Astrocyte (in vitro differentiated cells and primary cell): ENCODE data around the gene TLL2. TPM values are rescaled to one million over a fixed set of nuclear protein-coding genes. Genes with fewer than 3 reads are reported as not detected.

Source experiments
- DNase-seq: peaks from one replicate; pipeline ENCODE4 v3.0.0-alpha.2; 2010; ENCODE audit warnings: low read depth
- FAIRE-seq: peaks from 2 replicates; lab custom pipeline; 2011; peaks lifted over from hg19 to GRCh38; lab: Jason Lieb, UNC
- H2AFZ ChIP-seq: 2 replicates; pipeline ENCODE4 v1.6.0; 2012; ENCODE audit warnings: low read depth, low read length, inconsistent platforms
- H3K27ac ChIP-seq: 2 replicates; pipeline ENCODE4 v1.5.1; 2011; ENCODE audit warnings: low read depth, low read length, inconsistent platforms
- H3K27me3 ChIP-seq: 2 replicates; pipeline ENCODE4 v1.6.0; 2011; ENCODE audit warnings: low read length, inconsistent platforms; ENCODE audit not compliant: insufficient read depth
- H3K36me3 ChIP-seq: 2 replicates; pipeline ENCODE4 v1.5.1; 2011; ENCODE audit warnings: low read length, inconsistent platforms; ENCODE audit not compliant: insufficient read depth
- H3K4me1 ChIP-seq: 2 replicates; pipeline ENCODE4 v1.5.1; 2011; ENCODE audit warnings: low read length, inconsistent platforms; ENCODE audit not compliant: insufficient read depth
- H3K4me2 ChIP-seq: 2 replicates; pipeline ENCODE4 v1.6.0; 2012; ENCODE audit warnings: low read length, inconsistent platforms
- H3K4me3 ChIP-seq: 2 replicates; pipeline ENCODE4 v1.5.1; 2011; ENCODE audit warnings: low read depth, mild to moderate bottlenecking, low read length, inconsistent platforms; ENCODE audit not compliant: insufficient read depth
- H3K79me2 ChIP-seq: 2 replicates; pipeline ENCODE4 v1.6.0; 2012; ENCODE audit warnings: mild to moderate bottlenecking, low read length, inconsistent platforms; ENCODE audit not compliant: insufficient read depth
- H3K9ac ChIP-seq: 2 replicates; pipeline ENCODE4 v1.6.0; 2012; ENCODE audit warnings: mild to moderate bottlenecking, low read length, inconsistent platforms
- H3K9me3 ChIP-seq: 2 replicates; pipeline ENCODE4 v1.5.1; 2012; ENCODE audit warnings: low read depth, mild to moderate bottlenecking, low read length, inconsistent platforms; ENCODE audit not compliant: insufficient read depth
- H4K20me1 ChIP-seq: 2 replicates; pipeline ENCODE4 v1.6.0; 2012; ENCODE audit warnings: low read length, inconsistent platforms; ENCODE audit not compliant: insufficient read depth
- H3K27ac Mint-ChIP-seq: one replicate; pipeline ENCODE4 v1.8.0; 2021; ENCODE audit warnings: mild to moderate bottlenecking, mixed read lengths; ENCODE audit not compliant: unreplicated experiment
- H3K27me3 Mint-ChIP-seq: one replicate; pipeline ENCODE4 v1.8.0; 2021; ENCODE audit warnings: low read depth, mixed read lengths; ENCODE audit not compliant: unreplicated experiment
- H3K36me3 Mint-ChIP-seq: one replicate; pipeline ENCODE4 v1.8.0; 2021; ENCODE audit warnings: low read depth, mixed read lengths; ENCODE audit not compliant: unreplicated experiment
- H3K4me1 Mint-ChIP-seq: one replicate; pipeline ENCODE4 v1.8.0; 2021; ENCODE audit warnings: low read depth, mixed read lengths; ENCODE audit not compliant: unreplicated experiment
- H3K4me3 Mint-ChIP-seq: one replicate; pipeline ENCODE4 v1.8.0; 2021; ENCODE audit warnings: mild to moderate bottlenecking, moderate library complexity, mixed read lengths; ENCODE audit not compliant: unreplicated experiment
- H3K9me3 Mint-ChIP-seq: one replicate; pipeline ENCODE4 v1.8.0; 2021; ENCODE audit warnings: mild to moderate bottlenecking, mixed read lengths; ENCODE audit not compliant: unreplicated experiment
- EZH2 ChIP-seq: IDR thresholded peaks from 2 replicates; pipeline ENCODE4 v1.6.1; 2012; ENCODE audit warnings: mild to moderate bottlenecking, low read length, inconsistent platforms; ENCODE audit not compliant: insufficient read depth
- total RNA-seq: library from RNA; stranded (reverse); gene quantifications from 2 replicates; pipeline ENCODE4 v1.2.1, GENCODE V29; 2021
- TF ChIP-seq, protein P1 (sequence below): IDR thresholded peaks from 2 replicates; pipeline ENCODE4 v1.5.1; 2011; ENCODE audit warnings: low read depth, mild to moderate bottlenecking, inconsistent platforms, low read length, moderate library complexity; ENCODE audit not compliant: insufficient read depth

The TLL2 gene
- total RNA-seq, 1 donor from 2014 or later, result 7.6 TPM

DNA sequence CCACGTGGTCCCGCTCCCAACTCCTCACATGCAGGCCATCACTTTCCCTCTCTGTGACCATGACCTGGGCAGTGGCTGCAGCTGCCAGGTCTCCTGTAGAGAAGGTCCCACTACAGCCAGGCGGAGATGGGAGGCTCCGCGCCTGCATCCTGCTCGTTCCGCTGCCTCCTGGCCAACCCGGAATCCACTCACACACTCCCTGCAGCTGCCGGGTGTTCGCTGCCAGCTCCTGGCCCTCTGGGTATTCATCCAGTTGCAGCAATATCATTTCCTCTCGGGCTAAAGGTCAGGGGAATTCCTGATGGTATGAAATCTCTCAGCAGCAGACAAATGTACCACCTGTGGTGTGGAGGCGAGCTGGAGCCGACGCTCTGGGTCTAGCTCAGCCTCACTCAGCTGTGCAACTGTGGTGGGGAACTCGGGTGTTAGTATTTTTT is 65.7 kb downstream of the TLL2 start:
- Histone ChIP-seq H4K20me1 (no peaks in the 10 kb centered on the region), H3K36me3 (no peaks in the 10 kb centered on the region), H3K4me2 (no peak overlapping the region), H3K4me1 (no peaks in the 10 kb centered on the region), H3K9me3 (no peaks in the 10 kb centered on the region), H3K79me2 (no peaks in the 10 kb centered on the region), H3K27ac (no peak overlapping the region), H3K4me3 (no peak overlapping the region), H2AFZ (no peak overlapping the region), H3K9ac (no peak overlapping the region), H3K27me3 (no peaks in the 10 kb centered on the region)
- no peak for FAIRE-seq
- no peak for DNase-seq
- H3K36me3 Mint-ChIP-seq, result peaks cover 11% of the 10 kb centered on the region
- no peaks in the 10 kb centered on the region for H3K9me3 Mint-ChIP-seq
- no peak overlapping the region for H3K27ac Mint-ChIP-seq
- peaks cover 7% of the 10 kb centered on the region for H3K27me3 Mint-ChIP-seq
- H3K4me1 Mint-ChIP-seq, result peaks cover 26% of the 10 kb centered on the region
- H3K4me3 Mint-ChIP-seq, result no peak overlapping the region
- TF ChIP-seq EZH2, result no peak
- TF ChIP-seq, protein P1, sequence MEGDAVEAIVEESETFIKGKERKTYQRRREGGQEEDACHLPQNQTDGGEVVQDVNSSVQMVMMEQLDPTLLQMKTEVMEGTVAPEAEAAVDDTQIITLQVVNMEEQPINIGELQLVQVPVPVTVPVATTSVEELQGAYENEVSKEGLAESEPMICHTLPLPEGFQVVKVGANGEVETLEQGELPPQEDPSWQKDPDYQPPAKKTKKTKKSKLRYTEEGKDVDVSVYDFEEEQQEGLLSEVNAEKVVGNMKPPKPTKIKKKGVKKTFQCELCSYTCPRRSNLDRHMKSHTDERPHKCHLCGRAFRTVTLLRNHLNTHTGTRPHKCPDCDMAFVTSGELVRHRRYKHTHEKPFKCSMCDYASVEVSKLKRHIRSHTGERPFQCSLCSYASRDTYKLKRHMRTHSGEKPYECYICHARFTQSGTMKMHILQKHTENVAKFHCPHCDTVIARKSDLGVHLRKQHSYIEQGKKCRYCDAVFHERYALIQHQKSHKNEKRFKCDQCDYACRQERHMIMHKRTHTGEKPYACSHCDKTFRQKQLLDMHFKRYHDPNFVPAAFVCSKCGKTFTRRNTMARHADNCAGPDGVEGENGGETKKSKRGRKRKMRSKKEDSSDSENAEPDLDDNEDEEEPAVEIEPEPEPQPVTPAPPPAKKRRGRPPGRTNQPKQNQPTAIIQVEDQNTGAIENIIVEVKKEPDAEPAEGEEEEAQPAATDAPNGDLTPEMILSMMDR, result no peak

DNA sequence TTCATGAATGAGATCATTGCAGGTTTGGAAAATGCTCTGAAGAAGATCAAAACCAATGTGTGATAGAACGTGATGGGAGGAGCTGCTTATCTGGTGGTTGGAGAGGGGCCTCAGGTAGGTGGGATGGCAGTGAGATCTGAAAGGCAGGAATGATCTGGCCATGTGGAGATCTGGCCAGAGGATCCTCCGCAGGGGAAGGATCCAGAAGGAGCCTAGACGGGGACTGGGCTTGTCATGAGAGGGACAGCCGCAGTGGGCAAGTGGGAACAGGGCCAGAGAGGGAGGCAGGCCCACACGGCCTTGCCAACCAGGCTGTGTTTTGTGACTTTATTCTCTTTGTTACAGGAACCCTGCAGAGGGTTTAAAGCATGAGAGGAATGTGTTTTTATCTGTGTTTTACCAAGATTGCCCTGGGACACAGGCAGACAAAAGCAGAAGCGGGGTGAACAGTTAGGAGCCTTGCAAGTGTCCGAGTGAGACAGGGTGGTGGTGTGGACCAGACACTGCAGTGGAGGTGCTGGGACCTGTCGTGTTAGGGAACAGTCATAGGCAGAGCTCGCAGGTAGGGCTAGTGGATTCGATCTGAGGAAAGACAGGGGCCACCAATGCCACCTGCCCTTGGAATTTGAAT is 66.6 kb downstream of the TLL2 start:
- Mint-ChIP-seq H3K4me1 (peaks cover 27% of the 10 kb centered on the region), H3K9me3 (no peaks in the 10 kb centered on the region), H3K36me3 (peaks cover 11% of the 10 kb centered on the region), H3K27me3 (peaks cover 7% of the 10 kb centered on the region), H3K4me3 (no peak overlapping the region), H3K27ac (peak overlapping the region; percentile 15)
- TF ChIP-seq, protein P1, result no peak
- no peaks in the 10 kb centered on the region for H3K9me3 ChIP-seq
- no peak overlapping the region for H3K4me2 ChIP-seq
- DNase-seq (no peak), FAIRE-seq (no peak)
- no peaks in the 10 kb centered on the region for H3K36me3 ChIP-seq
- H3K4me3 ChIP-seq, result no peak overlapping the region
- no peaks in the 10 kb centered on the region for H4K20me1 ChIP-seq
- no peak overlapping the region for H3K9ac ChIP-seq
- H3K27ac ChIP-seq, result no peak overlapping the region
- no peaks in the 10 kb centered on the region for H3K27me3 ChIP-seq
- no peaks in the 10 kb centered on the region for H3K4me1 ChIP-seq
- H3K79me2 ChIP-seq, result no peaks in the 10 kb centered on the region
- no peak overlapping the region for H2AFZ ChIP-seq

DNA sequence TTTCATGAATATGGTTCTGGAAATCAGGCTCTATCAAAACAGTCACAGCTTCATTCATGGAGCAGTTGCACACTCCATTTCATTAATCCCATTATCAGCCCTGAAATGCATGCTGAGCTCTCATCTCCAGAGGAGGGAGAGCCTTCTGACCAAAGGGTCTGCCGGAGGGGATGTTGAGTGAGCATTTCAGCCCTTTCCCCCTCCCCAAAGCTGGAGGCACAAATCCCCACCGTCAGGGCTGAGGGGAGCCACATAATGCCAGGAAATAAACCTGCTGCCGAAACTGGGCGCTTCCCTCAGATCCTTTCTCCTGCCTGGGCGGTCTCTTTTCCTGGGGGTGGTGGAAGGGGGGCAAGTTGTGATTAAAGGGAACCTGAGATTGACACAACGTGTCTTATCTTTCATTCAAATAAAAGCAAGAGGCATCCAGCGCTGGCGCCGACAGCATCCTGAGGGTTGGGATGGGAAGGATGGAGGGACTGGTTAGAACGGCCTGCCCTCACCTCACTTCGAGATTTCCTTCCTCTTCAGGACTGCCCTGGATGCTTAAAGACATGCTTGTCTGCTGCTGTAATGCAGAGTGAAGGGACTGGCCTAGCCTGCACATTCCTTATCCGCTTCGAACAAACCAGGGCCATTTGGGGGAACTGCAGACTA is 71.6 kb downstream of the TLL2 start:
- no peak overlapping the region for H3K4me3 Mint-ChIP-seq

More for the DNA sequence above, 71.6 kb downstream of the TLL2 start:
- Mint-ChIP-seq H3K27ac (no peak overlapping the region), H3K9me3 (peaks cover 5% of the 10 kb centered on the region), H3K27me3 (peaks cover 2% of the 10 kb centered on the region), H3K36me3 (peaks cover 2% of the 10 kb centered on the region), H3K4me1 (peaks cover 18% of the 10 kb centered on the region)
- DNase-seq (no peak), FAIRE-seq (no peak)
- Histone ChIP-seq H2AFZ (no peak overlapping the region), H3K4me1 (no peaks in the 10 kb centered on the region), H3K27me3 (no peaks in the 10 kb centered on the region), H3K4me3 (no peak overlapping the region), H3K4me2 (no peak overlapping the region), H3K27ac (no peak overlapping the region), H3K79me2 (no peaks in the 10 kb centered on the region), H3K36me3 (no peaks in the 10 kb centered on the region), H3K9me3 (peaks cover 2% of the 10 kb centered on the region), H4K20me1 (no peaks in the 10 kb centered on the region), H3K9ac (no peak overlapping the region)
- TF ChIP-seq, protein P1, result no peak
- no peak for TF ChIP-seq EZH2
